Stimulated activated CD4-positive, alpha-beta T cell treated with anti-CD3 and anti-CD28 coated beads, TNF-alpha, amount 100 ng/mL, for 24 hours (primary cell): ENCODE data around the gene BCL2L11.

Experiments
- DNase-seq, 3 experiments: peaks; one replicate each; pipeline ENCODE4 v3.0.0-alpha.2; 2020; ENCODE audit warnings: low read depth in 3 of 3

BCL2L11 gene

DNA sequence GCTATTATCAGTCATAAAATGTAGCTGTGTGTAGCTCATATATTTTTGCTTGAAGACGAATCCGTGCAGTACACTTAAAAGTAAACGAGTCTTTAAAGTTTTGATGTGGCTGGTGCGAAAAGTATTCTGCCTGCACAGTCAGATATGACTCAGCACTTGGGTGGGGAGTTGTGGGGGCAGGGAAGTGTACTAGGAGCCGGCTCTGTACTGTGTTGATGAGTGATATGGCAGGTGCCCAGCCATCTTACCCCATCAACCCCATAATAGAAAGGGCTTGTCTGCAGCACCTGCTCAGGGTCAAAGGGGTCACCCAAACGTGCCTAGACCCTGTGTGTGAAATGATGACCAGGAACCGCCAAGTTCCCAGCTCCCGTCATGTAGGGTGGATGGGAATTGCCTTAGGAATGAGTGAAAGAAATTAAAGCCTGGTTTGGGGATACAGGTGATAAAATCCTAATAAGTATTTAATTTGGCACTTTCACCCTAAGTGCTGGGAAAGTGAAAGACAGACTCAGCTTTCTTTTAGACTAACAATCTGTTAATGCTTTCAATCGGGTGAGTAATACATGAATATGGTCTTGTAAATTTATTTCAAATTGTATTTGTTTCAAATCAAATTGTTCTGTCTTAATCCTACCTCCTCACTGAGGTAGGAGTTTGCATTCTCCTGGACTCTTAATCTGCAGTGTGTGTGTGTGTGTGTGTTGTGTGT, 48.0 kb downstream of the BCL2L11 start:
- peak; percentile 50 to 67 (median 61) for DNase-seq

DNA sequence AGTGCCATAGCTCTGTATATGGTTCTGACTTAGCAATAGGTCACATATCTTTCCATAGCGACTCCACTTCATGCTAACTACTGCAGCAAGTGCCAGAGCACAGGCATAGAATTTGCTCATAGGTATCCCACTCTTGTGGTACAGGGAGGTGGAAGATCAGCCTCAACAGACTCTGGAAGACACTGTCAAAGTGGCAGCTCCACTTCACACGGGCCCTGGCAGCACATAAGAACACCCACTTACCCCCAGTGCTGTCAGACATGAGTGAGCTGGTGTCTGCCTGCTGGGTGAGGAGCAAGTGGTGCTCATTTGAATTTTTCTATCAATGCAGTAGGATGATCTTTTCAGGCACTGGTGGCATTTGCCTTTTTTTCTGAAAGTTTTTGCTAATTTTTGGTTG, 48.6 kb downstream of the BCL2L11 start:
- no peak for DNase-seq

DNA sequence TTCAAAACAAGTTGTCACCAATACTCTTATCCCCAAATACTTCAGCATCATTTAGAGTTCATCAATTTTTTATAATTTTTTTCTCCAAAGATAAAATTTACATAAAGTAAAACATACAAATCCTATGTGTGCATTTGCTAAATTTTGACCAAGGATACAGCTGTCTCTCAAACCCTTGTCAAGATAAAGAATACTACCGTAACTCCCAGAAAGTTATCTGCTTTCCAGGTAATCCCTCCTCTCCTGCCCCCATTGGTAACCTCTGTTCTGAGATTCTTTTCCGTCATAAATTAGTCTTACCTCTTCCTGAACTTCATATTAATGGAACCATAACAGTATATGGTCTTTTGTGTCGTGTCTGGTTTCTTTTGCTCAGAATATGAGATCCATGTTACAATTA, 49.2 kb downstream of the BCL2L11 start:
- no peak for DNase-seq

DNA sequence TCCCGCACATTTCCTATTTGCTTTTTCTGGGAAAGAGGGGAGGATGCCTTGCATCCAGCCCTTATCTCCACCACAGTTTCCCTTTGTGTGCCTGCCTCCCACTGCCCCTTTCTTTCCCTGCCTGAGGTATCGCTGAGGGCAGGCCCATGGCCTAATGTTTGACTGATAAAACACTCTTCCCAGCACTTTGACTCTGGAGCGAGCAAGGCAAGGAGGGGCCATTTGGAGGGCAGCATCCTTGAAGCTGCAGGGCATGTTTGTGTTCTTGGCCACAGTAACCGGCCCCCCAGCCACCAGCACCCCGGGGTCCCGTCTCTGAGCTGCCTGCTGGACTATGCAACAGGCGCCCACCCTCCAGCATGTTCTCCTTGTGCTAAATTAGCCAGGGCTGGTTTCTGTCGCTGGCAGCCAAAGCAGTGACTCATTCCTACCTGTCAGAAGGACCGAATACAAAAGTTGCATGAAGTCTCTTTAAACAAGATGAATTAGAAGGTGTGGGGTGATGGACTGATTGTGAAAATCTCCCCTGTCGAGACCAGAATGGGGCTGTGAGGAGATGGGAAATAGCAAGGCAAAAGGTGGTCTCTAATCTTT, 50.7 kb downstream of the BCL2L11 start:
- DNase-seq = no peak

DNA sequence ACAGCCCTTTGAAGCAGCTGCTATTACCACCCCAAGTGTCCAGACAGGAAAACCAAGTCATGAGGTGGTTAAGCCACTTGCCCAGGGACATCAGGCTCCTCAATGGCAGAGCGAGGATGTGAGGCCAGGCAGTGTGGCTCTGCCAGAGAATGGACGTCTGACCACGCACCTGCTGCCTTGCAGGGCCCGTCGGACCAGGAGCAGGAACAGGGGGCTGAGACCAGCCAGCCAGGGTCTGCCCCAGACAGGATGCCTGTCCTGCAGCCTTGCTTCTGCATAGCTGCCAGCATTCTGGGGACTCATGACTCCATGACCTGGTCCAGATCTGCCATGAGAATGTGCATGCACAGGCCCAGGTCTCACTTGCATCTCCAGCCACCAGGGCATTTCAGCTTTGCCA, 52.0 kb downstream of the BCL2L11 start:
- DNase-seq = no peak

DNA sequence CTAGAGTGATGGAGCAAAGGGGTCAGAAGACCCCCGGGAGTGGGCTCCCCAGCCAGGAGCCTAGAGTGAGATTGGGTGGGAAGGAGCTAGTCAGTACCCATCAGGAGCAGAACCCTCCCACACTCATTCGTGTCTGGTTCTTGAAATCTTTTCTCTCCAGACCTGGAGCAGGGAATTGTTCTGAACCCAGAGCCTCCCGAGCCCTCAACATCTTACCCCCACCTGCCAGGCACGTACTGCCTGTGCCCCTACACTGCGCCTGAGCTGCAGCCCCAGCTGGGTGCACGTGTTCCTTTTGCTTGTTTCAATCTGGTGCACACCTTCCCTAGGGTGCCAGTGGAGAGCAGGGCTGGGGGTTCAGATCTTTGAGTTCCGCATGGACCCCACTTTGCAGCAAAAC, 52.6 kb downstream of the BCL2L11 start:
- DNase-seq = no peak

DNA sequence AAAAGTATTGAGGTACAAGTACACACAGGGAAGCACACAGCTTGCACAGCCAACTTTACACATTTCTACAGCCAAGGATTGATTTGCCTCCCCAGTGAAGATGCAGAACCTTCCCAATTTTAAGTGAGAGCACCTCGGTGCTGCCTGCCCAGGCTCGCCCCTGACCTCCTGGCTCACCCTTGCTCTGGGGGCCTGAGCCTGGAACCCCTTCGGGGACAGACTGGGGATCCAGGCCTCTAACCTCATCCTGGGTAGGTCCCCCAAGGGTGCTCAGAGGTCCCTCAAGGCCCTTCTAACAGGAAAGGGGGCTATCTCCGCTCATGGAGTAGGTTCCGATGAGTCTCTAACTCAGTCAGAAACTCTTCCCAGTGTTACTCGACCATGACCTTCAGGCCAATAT, 53.1 kb downstream of the BCL2L11 start:
- DNase-seq = no peak

DNA sequence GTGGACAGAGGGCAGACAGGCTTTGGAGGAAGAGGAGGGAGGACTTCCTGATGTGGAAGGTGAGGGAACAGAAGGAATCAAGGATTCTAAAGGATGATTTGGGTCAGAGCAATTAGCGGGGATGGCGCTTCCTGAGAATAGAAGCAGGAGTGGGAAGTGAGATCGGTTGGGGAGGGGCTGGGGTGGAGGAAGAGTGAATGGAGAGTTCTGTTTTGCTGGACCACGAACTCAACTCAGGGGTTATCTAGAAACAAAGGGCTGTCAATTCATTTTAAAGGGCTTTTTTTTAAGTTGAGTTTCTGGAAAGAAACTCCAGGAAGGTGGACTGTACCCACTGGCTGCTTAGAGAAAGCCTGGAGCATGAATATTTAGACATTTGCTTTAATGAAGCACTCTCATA, 54.9 kb downstream of the BCL2L11 start:
- no peak for DNase-seq

DNA sequence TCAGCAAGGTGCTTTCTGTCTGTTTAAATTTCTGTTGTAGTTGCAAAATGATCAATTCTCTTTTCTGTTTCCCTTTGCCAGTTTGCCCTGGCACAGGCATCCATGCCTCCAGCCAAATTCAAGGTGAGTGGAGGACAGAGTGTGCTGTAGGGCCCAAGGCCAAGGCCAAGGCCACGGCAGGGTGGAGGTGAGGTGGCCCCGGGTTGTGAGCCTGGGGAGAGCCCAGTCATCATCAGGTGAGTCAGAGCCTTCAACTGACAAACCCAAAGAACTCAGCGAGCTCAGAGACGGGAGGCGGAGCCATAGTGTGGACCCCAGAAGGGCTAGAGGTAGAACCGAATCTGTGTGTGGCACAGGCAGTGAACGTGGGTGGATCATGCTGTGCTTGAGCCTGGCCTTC, 55.7 kb downstream of the BCL2L11 start:
- DNase-seq = no peak

DNA sequence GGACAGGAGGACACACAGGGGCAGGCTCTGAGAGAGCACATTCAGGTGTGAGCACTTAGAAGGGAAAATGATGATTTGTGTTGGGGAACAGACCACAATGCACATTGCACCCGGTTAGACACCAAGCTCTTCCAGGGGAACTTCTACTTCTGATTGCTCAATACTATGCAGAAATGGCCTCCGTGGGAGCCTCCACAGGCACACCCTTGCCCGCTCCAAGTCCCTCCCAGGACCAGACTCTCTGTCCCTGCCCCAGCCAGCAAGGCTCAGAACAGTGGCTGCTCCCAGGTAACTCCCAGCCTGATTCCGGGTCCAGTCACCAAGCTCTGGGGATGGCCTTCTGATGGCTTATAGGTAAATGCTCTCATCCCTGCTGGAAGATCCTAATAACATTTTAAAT, 56.2 kb downstream of the BCL2L11 start:
- no peak for DNase-seq

DNA sequence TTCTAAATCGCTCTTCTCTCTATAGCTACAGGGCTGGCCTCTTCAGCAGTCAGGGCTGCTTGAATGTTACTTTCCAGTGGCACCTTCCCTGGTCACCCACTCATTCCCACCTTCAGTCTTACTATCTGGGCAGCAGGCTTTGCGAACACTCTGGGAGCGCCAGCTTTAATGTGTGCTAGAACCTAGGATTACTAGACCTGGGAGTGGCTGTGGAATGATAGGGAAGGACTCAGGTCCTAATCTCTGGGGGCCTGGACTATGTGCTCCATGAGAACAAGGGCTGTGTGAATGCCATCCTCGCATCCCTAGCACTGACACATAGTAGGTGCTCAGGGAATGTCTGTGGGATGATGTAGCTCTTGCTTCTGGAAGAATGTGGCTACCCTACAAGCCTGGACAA, 57.6 kb downstream of the BCL2L11 start:
- no peak for DNase-seq

DNA sequence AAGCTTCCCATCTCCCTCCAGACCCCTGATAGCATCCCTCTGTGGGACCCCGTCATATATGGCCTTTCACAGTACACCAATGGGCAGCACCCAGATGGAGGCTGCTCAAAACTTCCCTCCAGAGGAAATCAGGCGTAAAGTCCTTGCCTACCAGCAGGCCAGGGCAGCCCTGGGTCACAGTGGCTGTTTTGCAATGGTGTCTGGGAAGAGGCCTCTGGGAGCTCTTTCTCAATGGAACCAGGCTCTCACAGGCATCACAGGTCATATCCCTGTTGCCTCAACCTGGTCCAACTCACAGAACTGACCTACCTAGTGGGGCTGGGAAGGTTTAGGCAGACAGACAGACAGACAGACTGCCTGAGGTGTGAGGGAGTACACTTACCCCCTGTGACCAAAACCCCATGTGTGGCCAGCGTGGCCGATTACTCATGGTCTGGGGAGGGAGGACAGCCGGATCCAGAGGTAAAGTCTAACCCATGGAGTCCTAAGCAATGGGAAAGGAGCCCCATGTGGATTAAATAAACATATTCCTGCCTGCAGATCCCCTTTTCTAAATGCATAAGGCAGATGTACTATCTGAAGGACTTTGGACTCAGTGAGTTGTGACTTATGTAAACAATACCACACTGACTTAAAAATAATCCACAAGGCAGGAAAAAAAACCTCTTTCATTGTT, 58.2 kb downstream of the BCL2L11 start:
- no peak for DNase-seq

DNA sequence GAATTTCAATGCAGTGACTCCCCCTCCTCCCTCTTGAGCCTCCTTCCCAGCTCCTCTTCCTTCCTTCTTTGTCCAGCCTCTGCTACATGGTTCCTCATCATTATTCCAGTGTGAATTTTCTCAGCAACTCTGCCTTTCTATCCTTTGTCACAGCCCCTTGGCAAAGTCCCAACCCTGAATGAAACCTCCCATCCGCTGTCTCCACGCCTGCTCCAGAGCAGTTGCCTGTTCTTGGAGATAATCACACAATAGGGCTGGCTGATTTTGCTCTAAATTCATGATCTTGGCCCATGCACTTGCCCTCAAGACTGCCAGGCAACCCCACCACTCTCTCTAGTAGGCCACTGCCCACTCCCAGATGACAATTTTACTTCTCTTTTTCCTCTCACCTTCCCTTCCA, 61.4 kb downstream of the BCL2L11 start:
- no peak for DNase-seq

DNA sequence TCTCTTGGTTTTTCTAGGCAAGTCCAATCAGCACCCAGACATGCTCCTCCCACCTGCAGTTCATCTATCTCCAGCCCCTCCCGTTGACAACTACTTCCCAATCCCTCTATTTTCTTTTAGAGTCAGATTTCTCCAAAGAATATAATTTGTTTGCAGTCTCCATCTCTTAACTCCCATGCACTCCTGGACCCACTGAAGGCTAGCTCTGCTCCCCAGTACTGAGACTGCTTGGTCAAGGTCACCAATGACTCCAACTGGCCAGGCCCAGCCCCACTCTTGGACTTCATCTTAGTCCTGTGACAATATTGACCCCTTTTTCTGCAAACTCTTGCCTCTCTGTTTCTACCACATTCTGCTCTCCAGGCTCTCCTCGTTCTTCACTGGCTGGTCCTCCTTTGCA, 62.0 kb downstream of the BCL2L11 start:
- DNase-seq = no peak

DNA sequence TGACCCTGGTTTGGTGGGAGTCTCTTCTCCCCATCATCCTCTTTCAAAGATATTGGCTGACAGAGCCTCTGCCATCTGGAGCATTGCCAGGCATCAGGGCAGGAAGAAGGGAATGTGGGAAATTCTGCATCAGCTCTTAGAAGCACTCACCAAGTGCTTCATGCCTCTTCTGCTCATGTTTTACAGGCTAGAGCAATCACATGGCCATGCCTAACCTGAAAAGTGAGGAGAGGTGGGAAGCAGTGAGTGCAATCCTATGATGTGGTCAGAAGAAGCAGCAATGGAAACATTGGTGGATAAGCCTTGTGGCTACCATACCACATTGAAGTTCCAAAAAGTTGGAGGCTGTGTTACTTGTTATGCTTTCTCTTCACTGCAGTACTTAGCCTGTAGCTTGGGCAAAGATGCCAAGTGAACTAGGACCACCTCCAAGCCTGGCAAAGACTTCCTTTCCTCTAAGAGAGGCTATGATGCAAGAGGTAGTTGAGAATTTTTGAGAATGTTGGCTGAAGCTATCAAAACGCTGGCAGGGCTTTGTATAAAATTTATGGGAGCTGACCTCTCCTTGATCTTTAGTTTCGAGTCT, 64.1 kb downstream of the BCL2L11 start:
- no peak for DNase-seq

DNA sequence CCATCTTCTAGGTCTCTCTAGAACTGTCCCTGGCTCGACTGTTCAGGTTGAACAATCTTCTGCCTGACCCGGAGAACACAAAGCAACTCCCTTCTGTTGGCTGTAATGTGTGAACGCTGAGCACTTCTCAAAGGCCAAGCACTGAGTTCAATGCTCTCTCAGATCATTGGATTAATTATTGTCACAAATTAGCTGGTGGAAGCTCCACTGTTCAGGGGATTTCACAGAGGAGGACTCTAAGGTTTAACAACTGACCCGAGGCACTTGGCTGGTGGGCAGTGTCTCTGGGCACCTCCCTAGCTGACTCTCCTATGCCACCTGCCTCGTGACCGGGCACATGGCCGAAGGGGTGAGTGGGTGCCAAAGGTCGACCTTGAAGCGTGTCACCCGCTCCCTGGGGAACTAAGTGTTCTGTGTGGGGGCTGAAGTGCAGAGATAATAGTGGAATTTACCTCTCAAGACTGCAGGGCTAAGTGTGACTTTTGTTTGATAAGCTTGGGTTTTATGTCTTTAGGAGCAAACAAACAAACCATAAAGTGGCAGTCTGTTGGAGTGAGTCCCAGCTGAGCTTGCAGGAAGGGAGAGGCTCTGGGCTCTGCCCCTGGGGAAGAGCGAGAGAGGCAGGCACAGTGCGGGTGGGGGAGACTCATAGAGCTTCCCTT, 64.8 kb downstream of the BCL2L11 start:
- no peak for DNase-seq

DNA sequence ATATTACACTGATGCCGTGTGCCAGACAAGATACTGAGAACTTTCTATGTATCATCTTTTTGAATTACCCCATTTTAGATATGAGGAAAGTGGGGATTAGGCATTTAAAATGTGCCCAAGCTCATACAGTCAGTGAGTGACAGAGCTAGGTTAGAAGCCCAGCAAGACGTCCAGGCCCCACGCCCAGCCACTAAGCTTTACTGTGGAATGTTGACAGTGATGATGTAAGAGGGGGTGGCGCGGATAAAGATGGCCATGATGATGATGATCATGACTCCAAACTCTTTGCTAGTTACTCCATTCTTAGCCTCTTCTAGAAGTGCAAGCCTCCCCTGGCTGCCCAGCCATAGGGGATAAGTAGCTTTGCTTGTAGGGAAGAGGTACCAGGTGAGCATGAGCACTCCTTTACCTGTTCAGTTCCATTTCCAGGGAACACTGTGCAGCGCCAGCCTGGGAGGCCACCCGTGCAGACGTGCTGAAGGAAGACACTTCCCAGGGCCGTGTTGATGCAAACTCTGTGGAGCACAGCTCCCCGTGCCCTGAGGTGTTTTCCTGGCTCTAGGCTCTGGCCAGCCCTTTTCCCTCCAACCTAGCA, 65.5 kb downstream of the BCL2L11 start:
- no peak for DNase-seq

DNA sequence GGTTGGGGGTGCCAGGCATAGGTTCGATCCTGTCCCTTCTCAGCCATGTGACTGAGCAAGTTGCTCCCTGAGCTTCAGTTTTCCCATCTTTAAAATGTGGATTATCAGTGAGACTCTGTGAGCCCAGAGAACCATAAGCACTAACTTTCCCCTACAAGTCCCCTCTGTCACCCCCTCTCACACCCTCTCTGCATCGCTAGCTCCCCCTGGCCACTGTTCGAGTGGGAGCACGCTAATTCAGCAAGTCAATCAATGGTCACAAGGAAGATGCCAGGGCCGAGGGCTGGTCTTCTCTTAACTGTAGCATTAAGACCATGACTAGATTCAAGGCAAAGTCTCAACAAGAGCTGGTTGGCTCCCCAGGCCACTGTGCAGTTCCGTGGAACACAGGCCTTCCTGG, 66.2 kb downstream of the BCL2L11 start:
- no peak for DNase-seq

DNA sequence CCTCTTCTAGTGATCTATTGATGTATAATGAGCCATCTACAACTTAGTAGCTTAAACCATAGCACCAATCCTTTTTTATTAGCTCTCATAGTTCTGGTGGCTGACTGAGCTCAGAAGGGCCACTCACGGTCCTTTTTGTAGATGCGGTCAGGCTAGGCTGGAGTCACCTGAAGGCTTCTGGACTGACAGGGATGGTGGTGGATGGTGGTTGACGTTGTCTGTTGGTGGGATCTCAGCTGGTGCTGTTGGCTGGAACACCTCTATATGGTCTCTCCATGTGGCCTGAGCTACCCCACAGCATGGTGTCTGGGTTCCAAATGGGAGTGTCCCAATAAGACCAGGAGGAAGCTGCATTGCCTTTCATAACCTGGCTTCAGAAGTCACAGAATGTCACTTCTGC, 68.0 kb downstream of the BCL2L11 start:
- DNase-seq = no peak

DNA sequence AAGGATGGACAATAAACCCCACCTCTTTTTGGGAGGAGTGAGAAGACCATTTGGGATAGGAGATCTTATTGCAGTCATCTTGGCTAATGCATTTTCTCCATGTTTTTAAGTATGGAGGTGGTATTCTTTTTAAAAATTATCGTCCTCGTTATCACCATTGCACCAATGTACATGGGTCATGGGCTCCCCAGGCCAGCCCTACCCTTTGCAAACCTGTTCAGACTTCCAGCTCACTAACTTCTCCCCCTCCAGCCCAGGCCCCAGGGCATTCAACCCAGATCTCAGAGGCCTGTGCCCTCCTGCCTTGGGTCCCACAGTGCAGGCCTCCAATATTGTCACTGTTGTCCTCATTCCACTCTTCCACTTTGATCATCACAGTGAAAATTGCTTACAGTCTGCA, 68.4 kb downstream of the BCL2L11 start:
- no peak for DNase-seq

DNA sequence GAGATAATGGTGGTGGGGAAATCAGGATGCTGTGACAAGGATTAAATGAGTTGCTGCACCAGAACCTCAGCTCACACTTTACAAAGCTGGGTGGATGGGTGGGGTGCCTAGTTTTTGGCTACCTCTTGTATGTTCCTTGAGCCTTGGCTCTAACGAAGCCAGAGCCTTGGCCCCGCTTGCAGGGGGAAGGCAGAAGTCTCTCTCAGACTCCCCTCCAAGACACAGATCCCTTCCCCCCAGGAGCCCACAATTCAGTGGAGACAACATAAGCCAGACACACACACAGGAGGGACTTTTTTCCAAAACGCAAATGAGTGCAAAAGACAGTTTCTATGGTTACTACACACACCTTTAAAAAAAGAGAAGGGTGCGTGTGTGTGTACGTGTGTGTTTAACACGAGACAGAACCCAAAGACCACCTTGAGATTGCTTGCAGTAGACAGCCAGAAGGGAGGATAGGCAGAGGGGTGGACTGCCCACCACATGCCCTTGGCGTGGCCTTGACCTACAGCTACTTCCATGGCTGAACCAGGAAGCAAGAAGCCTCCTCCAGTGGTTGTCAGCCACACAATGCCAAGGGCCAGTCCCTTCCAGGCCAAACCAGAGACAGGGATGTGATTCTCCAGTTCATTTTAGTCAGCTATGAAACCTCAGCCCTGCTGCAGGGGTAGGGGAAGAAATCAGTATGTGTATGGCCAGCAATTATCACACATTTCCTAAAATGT, 70.3 kb downstream of the BCL2L11 start:
- DNase-seq = no peak
